DOHH2 (cell line): ENCODE data around the gene CFAP77.

Experiments used
- CTCF ChIP-seq: fragments of 200-600 bp; sonication (generic); IDR thresholded peaks from one replicate; pipeline ENCODE4 v1.5.1; 2014; ENCODE audit warnings: antibody characterized with exemption, mild to moderate bottlenecking, low read depth, low read length; ENCODE audit not compliant: poor library complexity, severe bottlenecking
- EZH2phosphoT487 ChIP-seq: fragments of 200-600 bp; sonication (generic); IDR thresholded peaks from 2 replicates; pipeline ENCODE4 v1.6.1; 2017; ENCODE audit warnings: borderline replicate concordance, mild to moderate bottlenecking, antibody characterized with exemption, low read length, moderate library complexity, mixed read lengths

GRCh38 chr9:132439153-132439552 lies 29.1 kb downstream of the CFAP77 start:
- TF ChIP-seq CTCF = no peak
- TF ChIP-seq EZH2phosphoT487 = no peak
